HepG2 (cell line): ENCODE measurements around the gene DEFB129. TPM values are rescaled to one million over a fixed set of nuclear protein-coding genes. Genes with fewer than 3 reads are reported as not detected.
"Not testable (repeated sequence)": the region's sequence is repeated elsewhere in the genome, so short reads cannot be mapped to it uniquely, and the experiment has no call there.

ENCODE experiments used
- ATAC-seq: fragments of 200-7000 bp; cut with Tn5 transposase; 3 replicates; pipeline ENCODE4 v1.9.1; 2020; ENCODE audit warnings: mild to moderate bottlenecking, moderate library complexity
- BruUV-seq: library from RNA; stranded (reverse); fragments of 400-500 nt; replicated peaks from 2 replicates; lab custom pipeline; 2021; lab: Mats Ljungman, UMichigan
- CTCF ChIA-PET: fragments of 300-600 bp; formaldehyde crosslinking; extraction: SDS; loops from one replicate; lab custom pipeline; 2021; ENCODE audit warnings: low total read pairs, inconsistent platforms, low intra/inter-chr PET ratio; lab: Yijun Ruan, JAX
- POLR2A ChIA-PET: fragments of 350-600 bp; sonication (Branson Sonifier 250); formaldehyde crosslinking; loops from one replicate; lab custom pipeline; 2020; ENCODE audit warnings: antibody characterized with exemption, inconsistent platforms; lab: Yijun Ruan, JAX
- DNase-seq: peaks from one replicate; pipeline ENCODE4 v3.0.0-alpha.2; 2015; ENCODE audit warnings: low spot score
- FAIRE-seq: peaks from 3 replicates; lab custom pipeline; 2011; peaks lifted over from hg19 to GRCh38; lab: Jason Lieb, UNC
- H2AFZ ChIP-seq: one replicate; pipeline ENCODE4 v1.6.1; 2011; ENCODE audit warnings: low read length, inconsistent platforms
- H3K27ac ChIP-seq: fragments of 300-600 bp; 3 replicates; pipeline ENCODE4 v1.8.0; 2011; ENCODE audit warnings: mixed run types, mild to moderate bottlenecking, mixed read lengths, low read length, inconsistent platforms; ENCODE audit not compliant: insufficient read depth; ENCODE audit errors: extremely low read length
- H3K27me3 ChIP-seq, 2 experiments: fragments of 200-600 bp in 1 of 2; 2 replicates in 1 of 2; 3 replicates in 1 of 2; pipeline versions ENCODE4 v1.6.0 to v1.8.0; 2011; ENCODE audit warnings: low read length in 2 of 2, mild to moderate bottlenecking in 2 of 2, moderate library complexity in 2 of 2, inconsistent platforms in 1 of 2; ENCODE audit not compliant: insufficient read depth in 2 of 2, control insufficient read depth in 1 of 2
- H3K36me3 ChIP-seq, 2 experiments: fragments of 200-600 bp in 1 of 2; replicated peaks in 1 of 2; 2 replicates in 1 of 2; 3 replicates in 1 of 2; pipeline versions ENCODE4 v1.5.1 to v1.8.0; 2011; ENCODE audit warnings: low read length in 2 of 2, inconsistent platforms in 1 of 2; ENCODE audit not compliant: insufficient read depth in 2 of 2, control insufficient read depth in 1 of 2
- H3K4me1 ChIP-seq: 2 replicates; pipeline ENCODE4 v1.5.1; 2012; ENCODE audit warnings: low read length, inconsistent platforms; ENCODE audit not compliant: insufficient read depth
- H3K4me2 ChIP-seq: 2 replicates; pipeline ENCODE4 v1.6.0; 2011; ENCODE audit warnings: low read depth, low read length, inconsistent platforms
- H3K4me3 ChIP-seq, 3 experiments: fragments of 200-600 bp in 1 of 3; sonication (generic), shearing (Covaris generic) in 1 of 3; replicated peaks in 1 of 3; 2 replicates each; pipeline ENCODE4 v1.5.1; 2011 to 2016; ENCODE audit warnings: low read length in 3 of 3, inconsistent platforms in 2 of 3, low read depth in 2 of 3, mild to moderate bottlenecking in 2 of 3, control low read depth in 1 of 3, mixed read lengths in 1 of 3; ENCODE audit not compliant: insufficient read depth in 1 of 3
- H3K79me2 ChIP-seq: one replicate; pipeline ENCODE4 v1.6.1; 2011; ENCODE audit warnings: low read length, inconsistent platforms; ENCODE audit not compliant: insufficient read depth
- H3K9ac ChIP-seq: 2 replicates; pipeline ENCODE4 v1.6.0; 2011; ENCODE audit warnings: mild to moderate bottlenecking, low read depth, low read length, inconsistent platforms; ENCODE audit not compliant: insufficient read depth
- H3K9me3 ChIP-seq: 2 replicates; pipeline ENCODE4 v1.5.1; 2012; ENCODE audit warnings: mild to moderate bottlenecking, low read length
- H4K20me1 ChIP-seq: 2 replicates; pipeline ENCODE4 v1.6.0; 2011; ENCODE audit warnings: inconsistent platforms, mild to moderate bottlenecking, low read length, moderate library complexity; ENCODE audit not compliant: insufficient read depth
- EED ChIP-seq: sonication (generic); formaldehyde crosslinking; IDR thresholded peaks from 2 replicates; pipeline ENCODE4 v1.5.0; 2020; ENCODE audit warnings: mild to moderate bottlenecking, missing genetic modification reagents
- KLF13 ChIP-seq: sonication (generic); formaldehyde crosslinking; IDR thresholded peaks from 2 replicates; pipeline ENCODE4 v1.4.0; 2020; ENCODE audit warnings: mild to moderate bottlenecking, missing genetic modification reagents
- PCBP1 ChIP-seq: fragments of 200-400 bp; formaldehyde crosslinking; IDR thresholded peaks from 2 replicates; pipeline ENCODE4 v1.6.1; 2017; ENCODE audit warnings: mild to moderate bottlenecking, low read depth, low read length, borderline replicate concordance
- SIN3A ChIP-seq: IDR thresholded peaks from 2 replicates; pipeline ENCODE4 v1.6.1; 2011; ENCODE audit warnings: low read depth, mild to moderate bottlenecking, control low read depth, low read length, borderline replicate concordance
- TMF1 ChIP-seq: sonication (generic); formaldehyde crosslinking; IDR thresholded peaks from 2 replicates; pipeline ENCODE4 v1.8.1; 2022; ENCODE audit warnings: low read depth, missing genetic modification reagents
- ZFP1 ChIP-seq: IDR thresholded peaks from 2 replicates; pipeline ENCODE4 v1.6.1; 2016
- ZNF10 ChIP-seq: sonication (generic); formaldehyde crosslinking; IDR thresholded peaks from 2 replicates; pipeline ENCODE4 v1.4.0; 2020; ENCODE audit warnings: mild to moderate bottlenecking, low read depth, missing genetic modification reagents, borderline replicate concordance
- ZNF232 ChIP-seq: sonication (generic); formaldehyde crosslinking; IDR thresholded peaks from 2 replicates; pipeline ENCODE4 v1.4.0; 2020; ENCODE audit warnings: missing genetic modification reagents, borderline replicate concordance
- ZNF234 ChIP-seq: sonication (generic); formaldehyde crosslinking; conservative IDR thresholded peaks from 2 replicates; pipeline ENCODE4 v1.5.1; 2020; ENCODE audit warnings: mild to moderate bottlenecking, missing genetic modification reagents
- ZNF691 ChIP-seq: sonication (generic); formaldehyde crosslinking; IDR thresholded peaks from 2 replicates; pipeline ENCODE4 v1.4.0; 2020; ENCODE audit warnings: missing genetic modification reagents, low read depth, mild to moderate bottlenecking, borderline replicate concordance
- ZXDC ChIP-seq: sonication (generic); formaldehyde crosslinking; IDR thresholded peaks from 2 replicates; pipeline ENCODE4 v1.5.0; 2020; ENCODE audit warnings: mild to moderate bottlenecking, missing genetic modification reagents
- WGBS: methylation state at CpG from one replicate; pipeline ENCODE4 v1.1.6; 2017; ENCODE audit warnings: low lambda C conversion rate; 5-methylcytosine and 5-hydroxymethylcytosine counted together
- in situ Hi-C: cut with HindIII; loops from 2 replicates; pipeline ENCODE4 v1.10.0; 2017; ENCODE audit warnings: low pct_unique_long_range_greater_than_20kb; ENCODE audit not compliant: extremely low pct_ligation_motif_present
- intact Hi-C: fragments of 100-400 bp; cut with micrococcal nuclease; formaldehyde crosslinking; loops from one replicate; pipeline ENCODE4 v1.10.0; 2022; ENCODE audit not compliant: unreplicated experiment
- polyA plus RNA-seq, 8 experiments: library from polyadenylated mRNA; depleted of rRNA in 3 of 8; stranded (reverse) in 7 of 8; unstranded in 1 of 8; fragments of >200 nt; fragmentation: Illumina TruSeq in 4 of 8; extraction: Trizol in 4 of 8; gene quantifications; 2 replicates each; pipeline versions ENCODE4 v1.2.1 to v1.2.3, GENCODE V29; 2011 to 2016; ENCODE audit warnings: low read depth in 4 of 8, missing spikeins in 1 of 8, mixed read lengths in 1 of 8; ENCODE audit not compliant: insufficient read depth in 1 of 8
- total RNA-seq, 5 experiments: library from RNA; depleted of rRNA; stranded (reverse); fragments of >200 nt; fragmentation: Illumina TruSeq; extraction: Trizol; gene quantifications; 2 replicates each; pipeline ENCODE4 v1.2.3, GENCODE V29; 2016; ENCODE audit warnings: low read depth in 1 of 5

The DEFB129 gene
- total and polyA plus RNA-seq, 2 of the 13 experiments (the other 11 are each of a cell fraction or from before 2014, with no cell fraction given), result not detected

- Histone ChIP-seq H3K36me3 (no peaks in the 10 kb centered on the region), H3K4me3 (no peak overlapping the region), H2AFZ (no peak overlapping the region), H3K4me2 (no peak overlapping the region), H3K4me1 (no peaks in the 10 kb centered on the region), H3K79me2 (no peaks in the 10 kb centered on the region), H4K20me1 (no peaks in the 10 kb centered on the region), H3K9ac (no peak overlapping the region), H3K27me3 (peaks cover 1 to 13% of the 10 kb centered on the region in 2 experiments; a peak in 2 of 5 replicates), H3K9me3 (no peaks in the 10 kb centered on the region), H3K27ac (no peak overlapping the region)
- intact Hi-C loops (no loop called here), in situ Hi-C loops (no loop called here)
- no TSS peak for BruUV-seq
- ChIA-PET CTCF (no interaction called here), POLR2A (no interaction called here)
- TF ChIP-seq PCBP1, result no peak
- TF ChIP-seq ZFP1 (CRISPR knock-in tag), result no peak
- TF ChIP-seq ZNF691 (CRISPR knock-in tag), result no peak
- TF ChIP-seq ZNF232 (CRISPR knock-in tag), result no peak
- TF ChIP-seq KLF13, result no peak
- TF ChIP-seq SIN3A, result no peak
- no peak for TF ChIP-seq ZXDC (CRISPR knock-in tag)
- TF ChIP-seq EED (CRISPR knock-in tag), result no peak
- no peak for TF ChIP-seq ZNF10 (CRISPR knock-in tag)
- no peak for TF ChIP-seq TMF1 (CRISPR knock-in tag)
- TF ChIP-seq ZNF234 (CRISPR knock-in tag), result no peak
- DNase-seq (no peak), FAIRE-seq (no peak), ATAC-seq (no peak; the same call in 2 of the 3 replicates)
- 19% methylated on average over 4 of the region's 4 CpGs for WGBS
Measured at GRCh38 chr20:199996-200395, 27.1 kb upstream of the DEFB129 start.

GRCh38 chr20:203630-204029 is 23.4 kb upstream of the DEFB129 start:
- 1% methylated on average over 4 of the region's 4 CpGs for WGBS
- H3K27ac ChIP-seq, ATAC-seq, H3K4me3 ChIP-seq, CTCF ChIA-PET, POLR2A ChIA-PET, BruUV-seq, DNase-seq, intact Hi-C loops, H3K79me2 ChIP-seq, H3K9ac ChIP-seq, FAIRE-seq, H3K4me1 ChIP-seq, H3K4me2 ChIP-seq, H4K20me1 ChIP-seq, in situ Hi-C loops, H2AFZ ChIP-seq, H3K9me3 ChIP-seq, H3K36me3 ChIP-seq: not testable (repeated sequence)
- peaks cover 1 to 13% of the 10 kb centered on the region in 2 experiments; a peak in 2 of 5 replicates for H3K27me3 ChIP-seq
